IPS-18a (cell line): ENCODE measurements around the gene OTOP1.
"Not testable (repeated sequence)": the region's sequence is repeated elsewhere in the genome, so short reads cannot be mapped to it uniquely, and the experiment has no call there.

Experiments
- H3K27ac ChIP-seq: one replicate; pipeline ENCODE4 v1.5.1; 2013; ENCODE audit warnings: low read length
- H3K27me3 ChIP-seq: one replicate; pipeline ENCODE4 v1.6.1; 2013; ENCODE audit warnings: mild to moderate bottlenecking, low read length; ENCODE audit not compliant: control insufficient read depth, insufficient read depth
- H3K36me3 ChIP-seq: one replicate; pipeline ENCODE4 v1.6.1; 2013; ENCODE audit warnings: low read depth, low read length; ENCODE audit not compliant: control insufficient read depth
- H3K4me1 ChIP-seq: one replicate; pipeline ENCODE4 v1.6.1; 2013; ENCODE audit warnings: low read depth, low read length; ENCODE audit not compliant: control insufficient read depth
- H3K4me3 ChIP-seq: one replicate; pipeline ENCODE4 v1.5.1; 2013; ENCODE audit warnings: low read length
- H3K9ac ChIP-seq: one replicate; pipeline ENCODE4 v1.6.1; 2013; ENCODE audit warnings: mild to moderate bottlenecking, low read length, moderate library complexity
- H3K9me3 ChIP-seq: one replicate; pipeline ENCODE4 v1.6.1; 2013; ENCODE audit warnings: low read depth, low read length; ENCODE audit not compliant: control insufficient read depth

Gene OTOP1

DNA sequence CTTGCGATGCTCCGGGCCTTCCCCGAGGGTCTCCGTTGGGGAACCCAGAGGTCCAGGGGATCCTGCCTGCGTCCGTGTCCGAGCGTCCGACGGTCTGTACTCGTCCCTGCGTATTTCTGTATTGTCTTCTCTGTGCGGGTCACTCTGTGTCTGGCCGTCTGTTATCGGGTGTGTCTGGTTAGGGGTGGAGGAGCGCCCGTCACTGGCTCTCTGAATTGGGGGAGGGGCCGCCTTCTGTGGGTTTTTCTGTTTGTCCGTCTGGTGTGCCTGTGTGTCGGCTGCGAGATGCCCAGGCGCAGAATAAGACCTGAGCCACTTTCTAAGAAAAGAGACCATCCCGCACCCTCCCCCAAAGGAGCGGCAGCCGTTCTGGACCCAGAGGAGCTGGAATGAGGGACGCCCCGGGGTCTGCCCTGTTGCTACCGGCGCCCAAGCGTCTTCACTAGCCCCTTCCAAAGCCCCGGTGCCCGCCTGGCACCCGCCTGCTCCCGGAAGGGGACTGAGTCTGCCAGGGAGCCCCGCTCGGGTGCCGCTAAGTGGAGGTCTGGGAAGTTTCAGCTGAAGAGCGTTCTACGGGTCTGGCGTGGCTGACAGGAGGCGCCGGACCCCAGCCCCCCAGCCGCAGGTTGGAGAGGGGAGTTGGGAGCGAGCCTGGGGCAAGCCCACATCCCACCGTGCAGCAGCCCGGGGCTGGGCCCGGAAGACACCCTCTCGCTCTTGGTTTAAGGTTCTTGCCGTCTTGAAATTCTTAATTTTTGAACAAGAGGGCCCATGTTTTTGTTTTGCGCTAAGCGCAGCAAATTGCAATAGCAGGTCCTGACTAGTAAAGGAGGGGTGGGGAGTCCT lies 1.0 kb upstream of the OTOP1 start:
- no peaks in the 10 kb centered on the region for H3K4me1 ChIP-seq
- no peak overlapping the region for H3K9ac ChIP-seq
- peaks cover 75% of the 10 kb centered on the region for H3K27me3 ChIP-seq
- H3K4me3 ChIP-seq: no peak overlapping the region
- H3K9me3 ChIP-seq: no peaks in the 10 kb centered on the region
- H3K27ac ChIP-seq: no peak overlapping the region
- no peaks in the 10 kb centered on the region for H3K36me3 ChIP-seq

DNA sequence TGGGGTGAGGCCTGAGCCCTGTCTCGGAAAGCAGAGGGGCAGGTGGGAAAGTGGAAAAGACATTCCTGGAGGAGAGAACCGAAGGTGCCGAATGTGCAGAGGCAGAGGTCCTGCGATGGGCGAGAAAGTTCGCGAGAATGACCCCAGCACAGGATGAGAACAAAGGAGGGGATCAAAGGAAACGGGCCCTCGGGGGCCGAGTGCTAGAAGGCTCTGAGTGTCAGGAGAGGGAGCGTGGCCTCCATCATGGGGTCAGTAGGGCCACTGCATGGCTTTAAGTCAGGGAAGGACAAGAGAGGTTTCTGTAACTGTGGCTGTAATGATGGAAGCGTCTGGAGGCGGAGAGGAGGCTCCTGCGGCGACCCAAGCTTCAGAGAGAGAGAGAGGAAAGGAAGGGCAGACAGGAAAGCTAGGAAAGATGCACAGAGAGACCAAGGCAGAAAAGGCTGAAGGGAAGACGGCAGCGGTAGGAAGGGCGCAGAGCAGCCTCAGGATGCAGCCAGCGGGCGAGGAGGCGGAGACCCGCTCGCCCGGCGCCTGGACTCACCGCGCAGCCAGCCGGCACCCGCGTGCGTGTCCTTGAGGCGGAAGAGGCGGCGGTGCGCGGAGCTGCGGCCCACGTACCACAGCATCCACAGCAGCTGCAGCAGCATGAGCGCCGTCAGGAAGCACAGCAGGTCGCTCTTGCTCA lies 669 bp downstream of the OTOP1 start:
- no peak overlapping the region for H3K27ac ChIP-seq
- no peak overlapping the region for H3K9ac ChIP-seq
- no peaks in the 10 kb centered on the region for H3K36me3 ChIP-seq
- no peaks in the 10 kb centered on the region for H3K4me1 ChIP-seq
- no peak overlapping the region for H3K4me3 ChIP-seq
- no peaks in the 10 kb centered on the region for H3K9me3 ChIP-seq
- H3K27me3 ChIP-seq: peaks cover 87% of the 10 kb centered on the region

DNA sequence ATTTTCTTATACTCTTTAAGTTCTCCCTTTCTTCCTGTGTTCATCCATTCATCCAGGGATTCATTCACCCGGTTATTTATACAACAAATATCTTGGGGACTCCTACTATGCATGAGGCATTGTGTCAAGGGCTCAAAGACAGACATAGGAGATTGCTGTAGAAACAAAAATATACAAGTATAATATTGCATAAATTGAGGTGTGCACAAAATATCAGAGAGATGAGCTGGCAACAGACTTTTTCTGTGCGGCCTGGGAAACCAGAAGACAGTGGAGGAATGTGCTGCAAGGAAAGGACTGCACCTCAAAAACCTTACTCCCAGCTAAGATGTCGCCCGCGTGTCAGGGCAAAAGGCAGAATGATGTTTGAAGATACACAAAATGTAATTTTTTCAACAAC lies 9.6 kb downstream of the OTOP1 start:
- no peak overlapping the region for H3K9ac ChIP-seq
- H3K36me3 ChIP-seq: no peaks in the 10 kb centered on the region
- H3K27me3 ChIP-seq: peaks cover 5% of the 10 kb centered on the region
- no peak overlapping the region for H3K4me3 ChIP-seq
- H3K4me1 ChIP-seq: peaks cover 8% of the 10 kb centered on the region
- no peaks in the 10 kb centered on the region for H3K9me3 ChIP-seq
- no peak overlapping the region for H3K27ac ChIP-seq

DNA sequence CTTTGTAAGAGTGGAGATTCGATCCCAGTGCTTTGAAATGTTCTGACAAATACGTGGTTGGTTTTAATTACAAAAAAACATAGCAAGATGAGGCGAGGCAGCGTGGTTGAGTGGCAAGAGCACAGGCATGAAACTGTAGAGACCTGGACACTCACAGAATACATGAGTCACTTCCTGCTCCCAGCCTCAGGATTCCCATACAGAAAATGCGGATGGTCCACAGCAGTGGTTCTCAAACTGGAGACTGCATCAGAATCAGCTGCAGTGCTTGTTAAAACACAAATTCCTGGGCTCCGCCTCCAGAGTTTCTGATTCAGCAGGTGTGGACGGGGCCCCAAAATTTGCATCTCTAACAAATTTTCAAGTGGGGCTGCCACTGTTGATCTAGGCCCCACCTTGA lies 10.1 kb downstream of the OTOP1 start:
- Histone ChIP-seq H3K9me3 (no peaks in the 10 kb centered on the region), H3K9ac (no peak overlapping the region), H3K27ac (no peak overlapping the region), H3K4me1 (peaks cover 8% of the 10 kb centered on the region), H3K36me3 (no peaks in the 10 kb centered on the region), H3K4me3 (no peak overlapping the region), H3K27me3 (peaks cover under 1% of the 10 kb centered on the region)

DNA sequence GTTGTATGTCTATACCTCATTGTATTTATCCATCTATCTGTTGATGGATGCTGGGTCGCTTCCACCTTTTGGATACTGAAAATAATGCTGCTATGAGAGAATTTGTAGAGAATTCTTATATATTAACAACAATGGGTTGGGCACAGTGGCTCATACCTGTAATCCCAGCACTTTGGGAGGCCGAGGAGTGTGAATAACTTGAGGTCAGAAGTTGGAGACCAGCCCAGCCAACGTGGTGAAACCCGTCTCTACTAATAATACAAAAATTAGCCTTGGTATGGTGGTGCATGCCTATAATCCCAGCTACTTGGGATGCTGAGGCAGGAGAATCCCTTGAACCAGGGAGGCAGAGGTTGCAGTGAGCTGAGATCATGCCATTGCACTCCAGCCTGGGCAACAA lies 13.1 kb downstream of the OTOP1 start:
- not testable (repeated sequence) for H3K4me1 ChIP-seq, H3K4me3 ChIP-seq, H3K27ac ChIP-seq, H3K9ac ChIP-seq, H3K36me3 ChIP-seq, H3K27me3 ChIP-seq, H3K9me3 ChIP-seq

DNA sequence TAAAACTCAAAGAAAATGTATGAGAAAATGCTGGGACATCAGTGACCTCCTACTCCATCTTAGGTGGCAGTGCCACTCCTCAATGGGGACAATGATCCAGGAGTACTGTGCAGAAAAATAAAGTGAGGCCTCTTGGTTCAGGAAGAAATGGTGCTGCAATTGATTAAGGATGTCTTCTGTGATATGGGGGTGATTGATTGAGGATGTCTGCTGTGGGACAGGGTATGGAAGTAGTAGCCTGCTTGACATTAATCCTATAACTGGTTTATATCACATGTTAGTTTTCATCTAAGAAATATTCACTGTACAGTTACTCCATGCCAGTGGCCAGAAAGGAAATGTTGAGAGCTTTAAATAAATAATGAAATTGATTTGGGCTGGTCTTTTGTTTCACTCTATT lies 20.5 kb downstream of the OTOP1 start:
- H3K9ac ChIP-seq: no peak overlapping the region
- no peaks in the 10 kb centered on the region for H3K9me3 ChIP-seq
- no peaks in the 10 kb centered on the region for H3K36me3 ChIP-seq
- no peaks in the 10 kb centered on the region for H3K27me3 ChIP-seq
- H3K27ac ChIP-seq: no peak overlapping the region
- H3K4me3 ChIP-seq: no peak overlapping the region
- H3K4me1 ChIP-seq: no peaks in the 10 kb centered on the region

DNA sequence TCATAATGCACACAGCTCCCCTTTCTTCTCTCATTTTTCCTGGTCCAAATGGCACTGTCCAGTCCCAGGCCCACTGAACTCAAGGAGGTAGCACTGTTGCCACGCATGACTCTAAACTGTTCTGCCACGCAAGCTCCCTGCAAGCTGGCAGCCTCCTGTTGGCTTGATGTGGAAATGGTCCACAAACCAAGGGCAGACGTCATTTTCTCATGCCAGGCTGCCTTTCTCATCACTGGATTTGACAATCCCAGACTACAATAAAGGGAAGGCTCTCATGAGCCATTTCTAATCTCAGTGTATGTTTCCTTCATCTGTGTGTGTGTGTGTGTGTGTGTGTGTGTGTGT lies 22.4 kb downstream of the OTOP1 start:
- H3K4me1 ChIP-seq: no peaks in the 10 kb centered on the region
- H3K27me3 ChIP-seq: no peaks in the 10 kb centered on the region
- H3K9ac ChIP-seq: no peak overlapping the region
- no peak overlapping the region for H3K27ac ChIP-seq
- no peaks in the 10 kb centered on the region for H3K36me3 ChIP-seq
- H3K9me3 ChIP-seq: no peaks in the 10 kb centered on the region
- no peak overlapping the region for H3K4me3 ChIP-seq

DNA sequence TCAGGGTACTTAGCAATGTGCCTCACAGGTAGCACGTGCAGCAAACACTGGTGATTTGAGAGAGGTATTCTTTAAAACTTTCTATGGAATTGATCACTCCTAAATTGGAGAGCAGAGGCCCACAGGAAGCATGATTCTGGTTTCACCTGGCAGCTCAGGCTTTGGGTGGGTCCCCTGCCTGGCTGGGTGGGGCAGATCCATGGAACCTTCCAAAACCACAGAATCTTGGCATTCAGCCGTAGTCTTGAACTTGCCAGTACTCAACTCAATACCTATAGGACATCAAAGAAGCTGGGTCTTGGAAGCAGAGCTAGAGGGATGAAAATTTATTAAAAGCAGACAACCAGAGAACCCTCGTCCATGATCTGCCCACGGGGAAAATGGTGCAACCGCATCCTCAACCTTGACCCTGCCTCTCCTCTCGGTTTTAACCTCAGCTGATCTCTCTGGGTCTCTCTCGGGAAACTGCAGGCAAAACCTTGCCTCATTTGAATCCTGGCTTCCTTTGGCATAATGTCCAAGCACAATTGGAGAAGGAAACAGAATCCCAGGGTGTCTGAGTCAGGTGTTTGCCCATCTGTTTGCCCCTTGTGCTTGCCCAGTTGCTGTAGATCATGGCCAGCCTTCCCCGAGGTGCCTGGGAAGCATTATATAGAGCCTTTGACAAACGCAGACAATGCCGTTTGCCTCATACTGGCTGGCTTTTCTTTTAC lies 22.9 kb downstream of the OTOP1 start:
- H3K4me3 ChIP-seq: no peak overlapping the region
- H3K27ac ChIP-seq: no peak overlapping the region
- no peaks in the 10 kb centered on the region for H3K36me3 ChIP-seq
- no peaks in the 10 kb centered on the region for H3K9me3 ChIP-seq
- no peaks in the 10 kb centered on the region for H3K27me3 ChIP-seq
- no peaks in the 10 kb centered on the region for H3K4me1 ChIP-seq
- H3K9ac ChIP-seq: no peak overlapping the region

DNA sequence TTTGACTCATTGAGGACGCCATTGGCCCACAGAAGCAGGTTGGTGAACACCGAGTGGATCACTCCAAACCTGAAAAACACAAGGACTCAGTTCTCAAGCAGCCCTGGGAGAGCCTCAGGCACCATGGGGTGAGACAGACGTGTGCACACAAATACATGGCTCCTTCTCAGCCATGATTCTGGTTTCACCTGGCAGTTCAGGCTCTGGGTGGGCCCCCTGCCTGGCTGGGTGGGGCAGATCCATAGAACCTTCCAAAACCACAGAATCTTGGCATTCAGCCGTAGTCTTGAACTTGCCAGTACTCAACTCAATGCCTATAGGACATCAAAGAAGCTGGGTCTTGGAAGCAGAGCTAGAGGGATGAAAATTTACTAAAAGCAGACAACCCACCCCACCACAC lies 24.2 kb downstream of the OTOP1 start:
- Histone ChIP-seq H3K27ac (no peak overlapping the region), H3K4me3 (no peak overlapping the region), H3K4me1 (no peaks in the 10 kb centered on the region)

DNA sequence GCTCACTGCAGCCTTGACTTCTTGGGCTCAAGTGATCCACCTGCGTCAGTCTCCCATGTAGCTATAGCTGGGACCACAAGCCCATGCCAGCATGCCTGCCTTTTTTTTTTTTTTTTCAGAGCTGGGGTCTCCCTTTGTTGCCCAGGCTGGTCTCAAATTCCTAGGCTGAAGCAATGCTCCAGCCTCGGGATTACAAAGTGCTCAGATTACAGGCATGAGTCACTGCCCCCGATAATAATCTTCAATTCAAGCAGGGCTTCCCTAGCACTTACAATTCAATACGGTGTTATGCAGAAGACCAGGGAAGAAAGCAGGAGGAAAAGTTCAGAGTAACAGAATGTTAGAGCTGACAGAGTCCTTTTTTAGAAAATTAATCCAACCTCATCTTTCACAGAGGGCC lies 26.1 kb downstream of the OTOP1 start:
- Histone ChIP-seq H3K27me3 (no peaks in the 10 kb centered on the region), H3K4me1 (no peaks in the 10 kb centered on the region), H3K36me3 (no peaks in the 10 kb centered on the region), H3K9me3 (no peaks in the 10 kb centered on the region), H3K27ac (no peak overlapping the region), H3K9ac (no peak overlapping the region), H3K4me3 (no peak overlapping the region)

More for the DNA sequence above, 24.2 kb downstream of the OTOP1 start:
- H3K9me3 ChIP-seq: no peaks in the 10 kb centered on the region
- H3K27me3 ChIP-seq: no peaks in the 10 kb centered on the region
- H3K9ac ChIP-seq: no peak overlapping the region
- no peaks in the 10 kb centered on the region for H3K36me3 ChIP-seq

DNA sequence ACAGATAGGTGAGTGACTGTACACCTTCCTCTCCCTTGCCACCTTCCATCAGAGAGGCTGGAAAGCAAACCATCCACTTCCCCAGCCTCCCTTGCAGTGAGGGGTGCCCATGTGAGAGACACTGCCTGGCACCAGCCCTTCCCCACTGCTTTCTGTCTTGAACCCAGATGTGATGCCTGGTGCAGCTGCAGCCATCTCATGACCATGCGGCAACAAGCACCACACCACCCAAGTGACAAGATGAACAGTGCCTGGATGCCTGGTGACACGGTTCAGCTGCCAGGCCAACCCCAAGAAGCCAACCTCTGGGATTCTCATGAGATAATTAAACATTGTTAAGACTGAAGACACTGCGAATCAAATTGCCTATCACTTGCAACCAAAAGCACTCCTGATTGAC lies 31.4 kb downstream of the OTOP1 start:
- H3K27ac ChIP-seq: no peak overlapping the region
- no peaks in the 10 kb centered on the region for H3K36me3 ChIP-seq
- H3K4me1 ChIP-seq: no peaks in the 10 kb centered on the region
- no peaks in the 10 kb centered on the region for H3K9me3 ChIP-seq
- H3K4me3 ChIP-seq: no peak overlapping the region
- H3K27me3 ChIP-seq: no peaks in the 10 kb centered on the region
- no peak overlapping the region for H3K9ac ChIP-seq
